Tibial nerve (tissue), 4 donors: Measurements from ENCODE around the gene AMFR.

Experiments used
- EP300 ChIP-seq, 2 donors: sonication (generic); formaldehyde crosslinking; IDR thresholded peaks; one replicate each; pipeline ENCODE4 v1.6.1; 2017; ENCODE audit warnings: antibody characterized with exemption in 2 of 2, mild to moderate bottlenecking in 1 of 2
- POLR2A ChIP-seq, 2 donors: fragments of 450-650 bp; IDR thresholded peaks; one replicate each; pipeline ENCODE4 v1.6.1; 2017; ENCODE audit warnings: antibody characterized with exemption in 2 of 2, mild to moderate bottlenecking in 2 of 2, moderate library complexity in 2 of 2
- TF ChIP-seq, protein P1 (sequence below), 5 experiments: fragments of 200-600 bp in 3 of 5; fragments of 450-650 bp in 2 of 5; sonication (generic) in 3 of 5; IDR thresholded peaks; one replicate each; pipeline ENCODE4 v1.5.1; 2016 to 2019; ENCODE audit warnings: antibody characterized with exemption in 5 of 5, mild to moderate bottlenecking in 3 of 5, moderate library complexity in 2 of 5

DNA sequence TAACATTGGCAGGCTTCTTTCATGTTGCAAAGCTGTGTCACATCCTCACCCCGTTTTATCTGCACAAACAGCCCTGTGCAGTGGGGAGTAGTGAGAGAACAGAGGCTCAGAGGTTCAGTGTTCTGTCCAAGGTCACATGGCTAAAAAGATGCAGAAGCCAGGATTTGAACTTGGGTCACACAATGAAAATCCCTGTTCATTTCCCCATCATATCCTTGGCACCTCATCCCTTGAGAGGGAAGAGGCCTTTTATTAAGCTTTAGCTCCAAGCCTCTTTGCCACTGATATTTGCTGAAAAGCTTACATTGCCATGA, 106.6 kb downstream of the AMFR start:
- TF ChIP-seq POLR2A (IDR thresholded peaks at IDR 0.05) (no peak), EP300 (IDR thresholded peaks at IDR 0.05) (no peak)
- TF ChIP-seq, protein P1, sequence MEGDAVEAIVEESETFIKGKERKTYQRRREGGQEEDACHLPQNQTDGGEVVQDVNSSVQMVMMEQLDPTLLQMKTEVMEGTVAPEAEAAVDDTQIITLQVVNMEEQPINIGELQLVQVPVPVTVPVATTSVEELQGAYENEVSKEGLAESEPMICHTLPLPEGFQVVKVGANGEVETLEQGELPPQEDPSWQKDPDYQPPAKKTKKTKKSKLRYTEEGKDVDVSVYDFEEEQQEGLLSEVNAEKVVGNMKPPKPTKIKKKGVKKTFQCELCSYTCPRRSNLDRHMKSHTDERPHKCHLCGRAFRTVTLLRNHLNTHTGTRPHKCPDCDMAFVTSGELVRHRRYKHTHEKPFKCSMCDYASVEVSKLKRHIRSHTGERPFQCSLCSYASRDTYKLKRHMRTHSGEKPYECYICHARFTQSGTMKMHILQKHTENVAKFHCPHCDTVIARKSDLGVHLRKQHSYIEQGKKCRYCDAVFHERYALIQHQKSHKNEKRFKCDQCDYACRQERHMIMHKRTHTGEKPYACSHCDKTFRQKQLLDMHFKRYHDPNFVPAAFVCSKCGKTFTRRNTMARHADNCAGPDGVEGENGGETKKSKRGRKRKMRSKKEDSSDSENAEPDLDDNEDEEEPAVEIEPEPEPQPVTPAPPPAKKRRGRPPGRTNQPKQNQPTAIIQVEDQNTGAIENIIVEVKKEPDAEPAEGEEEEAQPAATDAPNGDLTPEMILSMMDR (IDR thresholded peaks at IDR 0.05) = no peak
